Measurements from ENCODE around the gene AMTN.
A peak's percentile ranks its signal among the peaks of the same experiment; 100 is the strongest.

DNA sequence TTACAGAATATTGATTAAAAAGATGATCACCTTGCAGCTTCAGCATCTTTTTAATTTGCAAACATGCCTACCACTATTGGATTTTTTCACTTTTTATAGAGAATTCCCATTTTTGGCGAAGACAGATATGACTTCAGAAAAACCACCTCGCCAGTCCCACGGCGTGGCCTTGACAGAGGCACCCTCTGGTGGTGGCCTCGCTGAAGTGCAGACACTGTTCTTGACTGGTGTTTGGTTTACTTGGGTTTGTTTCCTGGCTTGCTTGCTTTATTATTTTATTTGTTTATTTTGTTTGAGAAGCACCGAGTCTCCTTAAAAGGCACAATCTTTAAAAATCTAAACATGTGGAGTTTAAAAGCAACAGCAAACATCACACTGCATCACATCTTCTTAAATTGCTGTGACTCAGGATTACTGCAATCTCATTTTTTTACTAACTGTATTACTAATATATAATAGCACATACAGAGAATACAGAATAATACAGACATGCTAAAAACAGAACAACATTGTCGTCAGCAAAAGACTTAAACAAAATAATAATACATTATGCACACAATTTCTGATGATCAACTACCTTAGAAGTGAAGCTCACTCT lies 13.1 kb upstream of the AMTN start:
- TF ChIP-seq, protein P1, sequence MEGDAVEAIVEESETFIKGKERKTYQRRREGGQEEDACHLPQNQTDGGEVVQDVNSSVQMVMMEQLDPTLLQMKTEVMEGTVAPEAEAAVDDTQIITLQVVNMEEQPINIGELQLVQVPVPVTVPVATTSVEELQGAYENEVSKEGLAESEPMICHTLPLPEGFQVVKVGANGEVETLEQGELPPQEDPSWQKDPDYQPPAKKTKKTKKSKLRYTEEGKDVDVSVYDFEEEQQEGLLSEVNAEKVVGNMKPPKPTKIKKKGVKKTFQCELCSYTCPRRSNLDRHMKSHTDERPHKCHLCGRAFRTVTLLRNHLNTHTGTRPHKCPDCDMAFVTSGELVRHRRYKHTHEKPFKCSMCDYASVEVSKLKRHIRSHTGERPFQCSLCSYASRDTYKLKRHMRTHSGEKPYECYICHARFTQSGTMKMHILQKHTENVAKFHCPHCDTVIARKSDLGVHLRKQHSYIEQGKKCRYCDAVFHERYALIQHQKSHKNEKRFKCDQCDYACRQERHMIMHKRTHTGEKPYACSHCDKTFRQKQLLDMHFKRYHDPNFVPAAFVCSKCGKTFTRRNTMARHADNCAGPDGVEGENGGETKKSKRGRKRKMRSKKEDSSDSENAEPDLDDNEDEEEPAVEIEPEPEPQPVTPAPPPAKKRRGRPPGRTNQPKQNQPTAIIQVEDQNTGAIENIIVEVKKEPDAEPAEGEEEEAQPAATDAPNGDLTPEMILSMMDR (IDR thresholded peaks at IDR 0.05), result peak; percentile 75 to 96 (median 90)
- no peak for TF ChIP-seq POLR2A (IDR thresholded peaks at IDR 0.05)

All from right lobe of liver (tissue), 4 donors.